ENCODE data around the gene F9.

GRCh38 chrX:139506333-139506732 lies 24.2 kb upstream of the F9 start:
- TF ChIP-seq POLR2A (IDR thresholded peaks at IDR 0.05; ENCODE audit: control extremely low read depth in 1 of 2, low read depth in 2 of 2, low read length in 2 of 2) (no peak), RAD21 (IDR thresholded peaks at IDR 0.05 in 1 of 2, conservative IDR thresholded peaks at IDR 0.05 in 1 of 2; ENCODE audit: low read depth in 2 of 2, low read length in 2 of 2) (no peak), SP1 (IDR thresholded peaks at IDR 0.05; ENCODE audit: low read depth, low read length) (no peak), ATF3 (IDR thresholded peaks at IDR 0.05; ENCODE audit: insufficient read depth, low read depth, low read length) (no peak), CTBP2 (IDR thresholded peaks at IDR 0.05; ENCODE audit: borderline replicate concordance, insufficient read depth, insufficient read length, low read length) (no peak), POLR2AphosphoS5 (IDR thresholded peaks at IDR 0.05; ENCODE audit: low read depth, low read length) (no peak), BACH1 (IDR thresholded peaks at IDR 0.05; ENCODE audit: low read length) (no peak), SIN3A (conservative IDR thresholded peaks at IDR 0.05 in 1 of 2, IDR thresholded peaks at IDR 0.05 in 1 of 2; ENCODE audit: low read depth in 1 of 2, low read length in 2 of 2) (no peak), EP300 (IDR thresholded peaks at IDR 0.05; ENCODE audit: borderline replicate concordance in 1 of 2, low read depth in 2 of 2, low read length in 2 of 2) (no peak), RBBP5 (IDR thresholded peaks at IDR 0.05; ENCODE audit: borderline replicate concordance, low read depth, low read length) (no peak), TAF1 (IDR thresholded peaks at IDR 0.05; ENCODE audit: low read depth, low read length) (no peak), JUN (IDR thresholded peaks at IDR 0.05; ENCODE audit: low read depth, low read length) (no peak)
- TF ChIP-seq, protein P1, sequence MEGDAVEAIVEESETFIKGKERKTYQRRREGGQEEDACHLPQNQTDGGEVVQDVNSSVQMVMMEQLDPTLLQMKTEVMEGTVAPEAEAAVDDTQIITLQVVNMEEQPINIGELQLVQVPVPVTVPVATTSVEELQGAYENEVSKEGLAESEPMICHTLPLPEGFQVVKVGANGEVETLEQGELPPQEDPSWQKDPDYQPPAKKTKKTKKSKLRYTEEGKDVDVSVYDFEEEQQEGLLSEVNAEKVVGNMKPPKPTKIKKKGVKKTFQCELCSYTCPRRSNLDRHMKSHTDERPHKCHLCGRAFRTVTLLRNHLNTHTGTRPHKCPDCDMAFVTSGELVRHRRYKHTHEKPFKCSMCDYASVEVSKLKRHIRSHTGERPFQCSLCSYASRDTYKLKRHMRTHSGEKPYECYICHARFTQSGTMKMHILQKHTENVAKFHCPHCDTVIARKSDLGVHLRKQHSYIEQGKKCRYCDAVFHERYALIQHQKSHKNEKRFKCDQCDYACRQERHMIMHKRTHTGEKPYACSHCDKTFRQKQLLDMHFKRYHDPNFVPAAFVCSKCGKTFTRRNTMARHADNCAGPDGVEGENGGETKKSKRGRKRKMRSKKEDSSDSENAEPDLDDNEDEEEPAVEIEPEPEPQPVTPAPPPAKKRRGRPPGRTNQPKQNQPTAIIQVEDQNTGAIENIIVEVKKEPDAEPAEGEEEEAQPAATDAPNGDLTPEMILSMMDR (IDR thresholded peaks at IDR 0.05; ENCODE audit: control extremely low read depth in 1 of 3, insufficient read depth in 1 of 3, low read depth in 1 of 3, low read length in 3 of 3), result no peak

All from H1 (cell line).